ENCODE results near the gene FAM209B.
"Not testable (repeated sequence)": the region's sequence is repeated elsewhere in the genome, so short reads cannot be mapped to it uniquely, and the experiment has no call there.

The FAM209B gene

GRCh38 chr20:56542489-56543030 is 9.5 kb downstream of the FAM209B start:
- DNase-seq: no peak

DNA sequence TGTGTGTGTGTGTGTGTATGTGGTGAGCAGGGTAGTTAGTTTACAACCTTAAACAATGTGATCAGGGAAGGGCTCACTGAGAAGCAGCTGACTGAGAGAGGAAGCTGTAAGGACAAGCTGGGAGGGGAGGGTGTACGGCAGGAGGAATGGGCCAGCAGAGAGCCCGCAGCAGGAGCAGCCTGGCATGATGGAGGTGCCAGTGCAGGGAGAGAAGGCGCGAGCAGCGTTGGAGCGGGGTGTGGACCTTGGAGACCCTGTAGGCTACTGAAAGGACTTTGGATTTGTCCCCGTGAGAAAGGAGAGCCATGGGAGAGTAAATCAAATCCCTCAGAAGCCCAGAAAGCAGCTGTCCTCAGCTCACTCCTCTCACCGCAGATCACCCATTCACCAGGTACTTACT is 18.5 kb downstream of the FAM209B start:
- DNase-seq: no peak

DNA sequence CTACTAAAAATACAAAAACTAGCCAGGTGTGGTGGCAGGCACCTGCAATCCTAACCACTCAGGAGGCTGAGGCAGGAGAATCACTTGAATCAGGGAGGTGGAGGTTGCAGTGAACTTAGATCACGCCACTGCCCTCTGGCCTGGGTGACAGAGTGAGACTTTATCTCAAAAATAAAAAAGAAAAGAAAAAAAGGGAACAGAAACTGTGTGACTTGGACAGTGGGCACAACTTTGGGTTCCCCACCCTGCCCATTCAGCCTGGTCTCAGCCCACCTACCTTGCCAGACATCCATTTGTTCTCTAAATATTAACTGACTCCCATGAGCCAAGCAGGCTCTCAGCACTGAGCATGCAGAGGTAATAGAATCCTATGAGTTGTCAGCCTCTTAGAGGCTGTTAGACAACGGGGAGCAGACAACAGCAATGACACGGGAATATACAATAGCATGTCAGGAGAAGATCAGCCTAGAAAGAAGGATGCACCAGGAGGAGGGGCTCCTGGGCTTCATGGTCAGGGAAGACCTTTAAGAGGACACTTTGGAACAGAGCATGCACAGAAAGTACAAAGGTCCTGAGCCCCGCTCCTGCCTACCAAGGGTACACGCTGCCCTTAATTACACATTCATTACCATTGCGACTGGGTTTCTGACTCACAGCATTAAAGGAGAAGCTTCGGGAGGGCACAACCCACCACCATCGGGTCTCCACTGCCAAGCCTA is 20.0 kb downstream of the FAM209B start:
- no peak for DNase-seq

- DNase-seq: no peak
These were observed 21.8 kb downstream of the FAM209B start for GRCh38 chr20:56554869-56555268.

GRCh38 chr20:56558968-56559367 is 25.9 kb downstream of the FAM209B start:
- no peak for DNase-seq

GRCh38 chr20:56564526-56564925 is 31.5 kb downstream of the FAM209B start:
- not testable (repeated sequence) for DNase-seq

- DNase-seq: no peak
These were observed 32.5 kb downstream of the FAM209B start for GRCh38 chr20:56565511-56565910.

DNA sequence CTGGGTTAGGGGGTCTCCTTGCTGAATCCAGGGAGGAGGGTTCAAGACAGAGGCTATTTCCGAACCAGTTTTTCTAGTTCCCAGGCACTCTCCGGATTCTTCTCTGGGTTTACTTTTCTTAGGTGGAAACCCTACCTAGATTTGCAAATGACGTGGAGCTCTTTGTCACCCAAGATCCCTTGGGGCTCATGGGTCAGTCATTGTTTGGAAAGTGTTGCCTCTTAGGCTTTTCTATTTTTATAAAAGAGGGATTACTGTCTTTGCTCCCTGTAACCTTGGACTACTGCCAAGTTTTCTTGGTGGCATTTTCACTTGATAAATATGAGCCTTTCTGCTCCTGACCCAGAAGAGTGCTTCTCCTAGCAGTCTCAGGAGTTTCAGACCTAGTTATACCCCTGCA is 33.6 kb downstream of the FAM209B start:
- no peak for DNase-seq

- DNase-seq: no peak
These were observed 37.8 kb downstream of the FAM209B start for GRCh38 chr20:56570832-56571231.

- no peak for DNase-seq
These were observed 39.1 kb downstream of the FAM209B start for GRCh38 chr20:56572172-56572571.

DNA sequence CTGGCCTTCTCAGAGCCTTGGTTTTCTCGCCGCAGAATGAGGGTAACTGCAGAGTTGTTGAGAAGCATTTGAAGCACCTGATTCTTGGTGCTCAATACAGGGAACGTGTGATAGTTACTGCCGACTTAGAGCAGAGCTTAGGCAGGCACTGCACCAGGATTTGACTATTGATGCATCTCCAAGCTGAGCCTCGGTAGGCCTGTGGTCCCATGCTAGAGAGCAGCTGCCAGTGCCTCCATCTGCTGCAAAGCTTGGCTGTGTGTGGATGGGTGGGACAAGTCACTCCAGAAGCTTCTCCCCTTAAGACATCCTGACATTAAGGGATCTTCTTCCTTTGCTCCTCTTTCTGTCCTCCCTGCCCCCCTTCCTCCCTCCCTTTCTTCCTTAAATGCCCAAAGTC is 40.9 kb downstream of the FAM209B start:
- DNase-seq: no peak

- DNase-seq: no peak
These were observed 41.6 kb downstream of the FAM209B start for GRCh38 chr20:56574531-56575142.

DNA sequence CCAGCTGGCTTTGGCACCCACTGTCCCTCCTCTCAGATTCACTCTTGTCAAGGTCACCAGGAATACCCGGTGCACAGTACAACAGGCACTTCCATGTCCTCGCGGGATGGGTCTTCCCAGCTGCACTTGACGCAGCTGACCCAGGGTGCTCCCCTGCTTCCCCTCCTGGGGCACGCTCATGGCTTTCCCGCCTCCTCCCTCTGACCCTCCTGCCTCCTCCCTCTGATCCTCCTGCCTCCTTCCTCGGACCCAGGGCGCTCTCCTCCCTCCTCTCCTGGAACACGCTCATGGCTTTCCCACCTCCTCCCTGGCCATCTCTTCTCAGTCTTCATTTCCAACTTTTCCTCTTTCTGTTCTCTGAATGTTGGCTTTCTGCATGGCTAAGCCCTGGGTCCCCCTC is 42.1 kb downstream of the FAM209B start:
- DNase-seq: no peak

DNA sequence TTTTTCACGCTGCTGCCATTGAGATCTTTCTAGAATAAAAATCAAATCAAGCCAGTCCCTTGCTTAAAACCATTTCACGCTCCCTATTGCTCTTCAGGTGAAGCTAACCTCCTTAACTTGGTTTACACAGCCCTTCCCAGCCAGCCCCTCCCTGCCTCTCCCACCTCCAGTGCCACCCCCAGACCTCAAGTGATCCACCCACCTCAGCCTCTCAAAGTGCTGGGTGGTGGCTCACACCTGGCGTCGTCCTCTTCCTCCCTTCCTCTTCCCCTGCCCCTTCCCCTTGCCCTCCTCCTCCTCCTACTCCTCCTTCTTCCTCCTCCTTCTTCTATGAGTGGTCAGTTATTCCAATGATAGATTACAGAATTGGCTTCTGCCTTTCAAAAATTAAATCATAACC is 42.9 kb downstream of the FAM209B start:
- no peak for DNase-seq

GRCh38 chr20:56579301-56579710 is 46.3 kb downstream of the FAM209B start:
- no peak for DNase-seq

- no peak for DNase-seq
These were observed 47.2 kb downstream of the FAM209B start for GRCh38 chr20:56580226-56580625.

- no peak for DNase-seq
These were observed 48.7 kb downstream of the FAM209B start for GRCh38 chr20:56581701-56582100.

GRCh38 chr20:56582542-56582941 is 49.5 kb downstream of the FAM209B start:
- DNase-seq: no peak

GRCh38 chr20:56584916-56585315 is 51.9 kb downstream of the FAM209B start:
- DNase-seq: no peak

Data from effector CD4-positive, alpha-beta T cell (primary cell).